ENCODE results near the gene CDRT4.
"Not testable (repeated sequence)": the region's sequence is repeated elsewhere in the genome, so short reads cannot be mapped to it uniquely, and the experiment has no call there.

CDRT4 gene

DNA sequence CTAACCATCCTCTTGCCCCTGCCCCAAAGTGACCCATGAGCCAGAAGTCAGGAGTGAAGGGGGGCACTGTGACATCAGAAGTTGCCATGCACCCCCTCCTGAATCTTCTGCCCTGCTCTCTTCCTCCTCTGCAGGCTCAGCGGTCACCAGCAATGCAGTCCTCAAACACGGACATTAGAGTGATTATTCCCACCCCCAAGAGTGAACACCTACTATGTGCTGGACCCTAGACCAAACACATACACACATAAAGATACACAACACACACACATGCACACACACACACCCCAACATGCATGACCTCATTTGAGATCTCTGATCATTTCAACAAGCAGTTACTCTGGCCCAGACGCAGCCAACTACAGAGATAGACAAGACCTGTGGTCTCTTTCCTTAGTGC is at the start of gene CDRT4:
TSS of gene CDRT4 (minus strand) at position 30 of the 400 bp plus-strand sequence. CDS start 27,383 bp downstream, outside the sequence.
- DNase-seq (ENCODE audit: low read depth in 2 of 2), result no peak

DNA sequence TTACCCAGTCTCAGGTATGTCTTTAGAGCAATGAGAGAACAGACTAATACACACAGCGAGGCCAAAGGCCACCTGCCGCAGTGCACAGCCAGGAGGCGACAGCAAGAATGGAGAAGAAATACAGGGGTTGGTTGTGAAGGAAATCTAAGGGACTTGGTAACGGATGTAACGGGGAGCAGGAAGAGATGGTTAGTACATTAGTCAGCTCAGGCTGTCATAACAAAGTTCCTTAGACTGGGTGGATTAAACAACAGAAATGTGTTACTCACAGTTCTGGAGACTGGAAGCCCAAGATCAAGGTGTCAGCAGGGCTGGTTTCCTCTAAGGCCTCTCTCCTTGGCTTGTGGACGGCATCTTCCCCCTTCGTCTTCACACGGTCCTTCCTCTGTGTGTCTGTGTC is 48.7 kb upstream of the CDRT4 start:
- no peak for DNase-seq (ENCODE audit: low read depth in 2 of 2)

DNA sequence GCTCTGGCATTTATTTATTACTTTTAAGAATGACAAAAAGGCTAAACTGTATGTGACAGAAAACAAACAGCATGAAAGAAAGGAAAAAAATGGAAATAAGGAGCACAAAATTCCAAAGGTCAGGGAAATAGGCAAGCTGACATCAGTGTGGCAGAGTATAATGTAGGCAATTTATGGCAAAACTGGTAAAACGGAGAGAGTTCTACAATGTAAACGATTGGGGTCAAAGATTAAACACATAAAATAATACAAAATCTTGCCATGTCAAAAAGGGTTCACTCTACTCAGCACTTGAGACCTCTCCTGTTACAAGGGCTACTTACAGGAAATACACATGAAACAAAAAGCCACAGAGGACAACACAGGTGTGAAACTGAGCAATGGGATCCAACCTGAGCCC is 47.0 kb upstream of the CDRT4 start:
- no peak for DNase-seq (ENCODE audit: low read depth in 2 of 2)

DNA sequence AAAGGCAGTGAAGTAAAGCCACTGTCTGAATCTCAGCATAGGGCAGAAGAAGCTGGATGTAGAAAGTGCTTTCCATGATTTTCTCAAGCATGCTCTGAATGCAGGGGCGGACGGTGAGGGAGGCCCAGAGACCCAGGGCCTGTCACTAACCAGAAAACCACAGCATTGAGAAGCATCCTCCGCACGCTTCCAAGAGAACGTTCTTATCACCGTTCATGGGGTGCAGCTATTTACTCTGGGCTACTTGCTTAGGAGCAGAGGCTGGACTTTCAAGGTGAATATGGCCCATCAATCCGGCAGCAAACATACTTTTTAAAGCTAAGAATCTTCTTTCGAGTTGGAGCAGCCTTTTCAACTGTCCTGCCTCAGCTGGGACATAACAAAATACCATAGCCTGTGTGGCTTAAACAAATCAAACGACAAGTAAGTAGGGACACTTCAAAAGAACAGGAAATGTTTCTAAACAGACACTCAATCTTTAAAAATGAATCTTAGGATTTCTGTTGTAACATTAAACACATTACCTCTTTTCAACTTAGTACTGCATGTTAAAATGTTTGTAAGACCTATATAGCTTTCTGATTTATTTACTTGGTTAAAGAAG is 46.5 kb upstream of the CDRT4 start:
- no peak for DNase-seq (ENCODE audit: low read depth in 2 of 2)

DNA sequence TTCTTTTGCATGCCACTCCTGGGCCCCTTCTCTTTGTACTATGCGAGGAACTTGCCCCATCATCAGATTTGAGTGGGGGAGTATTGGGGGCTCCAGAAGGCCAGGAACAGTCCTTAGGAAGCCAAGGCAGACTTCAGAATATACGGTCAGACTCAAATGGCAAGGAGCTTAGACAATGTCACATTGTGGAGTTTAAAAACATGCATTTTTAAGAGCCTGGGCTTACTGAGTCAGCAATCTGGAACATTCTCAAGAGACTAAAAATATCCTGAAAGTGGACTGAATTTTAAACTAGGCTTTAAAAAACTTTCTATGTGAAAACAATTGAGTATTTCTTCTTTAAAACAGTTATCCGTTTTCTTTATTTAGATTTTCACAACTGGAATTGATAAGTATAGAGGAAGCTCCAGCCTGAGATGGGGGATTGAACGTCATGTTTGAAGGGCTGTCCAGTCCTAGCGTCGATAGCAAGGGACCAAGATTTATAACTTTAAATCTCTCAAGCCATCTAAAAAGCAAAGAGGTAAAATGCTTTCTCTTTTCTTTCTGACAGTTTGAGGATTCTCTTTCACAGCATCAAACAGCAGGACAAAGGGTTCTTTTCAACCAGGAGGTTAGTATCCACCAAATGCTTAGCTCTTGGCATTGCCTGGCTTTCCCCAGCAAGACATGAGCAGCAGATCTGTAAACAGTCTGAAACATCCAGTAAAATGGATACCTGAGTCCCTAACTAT is 45.8 kb upstream of the CDRT4 start:
- no peak for DNase-seq (ENCODE audit: low read depth in 2 of 2)

DNA sequence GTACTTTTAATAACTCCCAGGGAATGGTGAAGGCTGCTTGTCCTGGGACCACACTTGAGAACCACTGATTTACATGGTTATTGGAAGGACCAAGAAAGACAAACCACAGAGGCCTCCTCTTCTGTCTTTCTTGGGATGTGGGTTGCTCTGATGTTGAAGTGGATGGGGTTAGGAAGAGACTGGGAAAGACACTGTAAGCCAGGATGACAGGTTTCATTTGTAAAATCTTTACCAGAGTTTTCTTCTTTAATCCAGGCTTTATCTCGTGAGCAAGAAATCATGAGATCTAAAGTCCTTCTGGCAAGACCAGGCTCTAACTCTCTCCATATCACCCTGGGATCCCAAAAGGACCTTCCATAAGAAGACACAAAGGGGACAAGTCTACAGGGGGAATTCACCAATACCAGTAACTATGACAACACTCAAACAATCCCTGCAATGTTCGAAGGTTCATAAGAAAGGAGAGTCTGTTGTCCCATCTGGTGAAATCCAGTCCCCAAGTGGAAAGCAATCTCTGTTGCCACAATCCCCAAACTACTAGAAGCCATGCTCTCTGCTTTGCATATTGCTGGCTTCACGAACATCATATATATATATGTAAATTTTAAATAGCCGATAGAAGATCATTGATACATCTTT is 44.8 kb upstream of the CDRT4 start:
- no peak for DNase-seq (ENCODE audit: low read depth in 2 of 2)

DNA sequence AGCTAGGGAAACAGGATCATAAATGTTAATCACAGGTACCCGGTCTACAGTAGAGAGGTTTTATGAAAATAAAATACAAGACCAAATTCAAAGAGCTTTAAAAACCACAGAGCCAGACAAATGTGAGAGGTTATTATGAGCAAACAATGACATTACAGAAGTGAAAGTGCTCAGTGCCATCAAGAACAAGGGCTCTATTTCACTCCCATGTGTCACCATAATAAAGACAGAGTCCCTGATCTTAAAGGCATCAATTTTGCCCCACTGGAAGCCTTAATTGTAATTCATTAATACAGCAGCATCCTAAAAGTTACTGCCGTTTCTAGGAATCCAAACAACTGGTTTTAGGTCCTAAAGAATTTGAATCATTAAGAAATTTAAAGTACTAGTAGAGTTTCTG is 43.7 kb upstream of the CDRT4 start:
- DNase-seq (ENCODE audit: low read depth in 2 of 2), result no peak

DNA sequence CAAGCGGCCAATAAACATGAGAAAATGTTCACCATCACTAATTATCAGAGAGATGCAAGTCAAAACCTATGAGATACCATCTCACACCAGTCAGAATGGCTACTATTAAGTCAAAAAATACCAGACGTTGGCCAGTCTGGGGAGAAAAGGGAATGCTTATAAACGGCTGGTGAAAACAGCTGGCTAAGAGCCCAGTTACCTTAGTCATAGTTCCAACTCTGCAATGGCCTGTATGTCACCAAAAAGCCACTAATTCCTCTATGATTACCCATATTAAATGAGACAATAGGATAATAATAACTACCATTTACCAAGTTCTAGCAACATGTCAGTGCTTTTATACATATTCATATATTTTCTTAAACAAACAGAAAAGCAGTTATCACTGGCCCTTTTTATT is 42.9 kb upstream of the CDRT4 start:
- no peak for DNase-seq (ENCODE audit: low read depth in 2 of 2)

DNA sequence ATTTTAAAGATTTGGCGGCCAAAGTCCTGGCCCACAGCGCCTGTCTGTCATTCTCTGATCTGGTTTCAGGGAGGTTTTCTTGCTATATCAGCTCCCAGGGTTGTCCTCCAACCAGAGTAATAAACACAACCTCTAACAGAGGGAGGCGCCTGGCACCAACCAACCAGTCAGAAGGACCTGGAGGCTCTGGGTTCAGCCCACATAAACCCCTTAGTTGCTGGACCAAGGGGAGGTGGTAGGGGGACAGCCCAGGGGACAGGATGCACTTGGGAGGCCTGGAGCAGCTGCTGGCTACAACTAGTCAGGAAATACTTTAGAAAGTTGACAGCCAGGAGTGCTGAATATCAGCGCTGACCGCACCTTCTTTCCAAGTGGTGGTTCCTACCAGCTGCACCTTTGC is 41.7 kb upstream of the CDRT4 start:
- no peak for DNase-seq (ENCODE audit: low read depth in 2 of 2)

DNA sequence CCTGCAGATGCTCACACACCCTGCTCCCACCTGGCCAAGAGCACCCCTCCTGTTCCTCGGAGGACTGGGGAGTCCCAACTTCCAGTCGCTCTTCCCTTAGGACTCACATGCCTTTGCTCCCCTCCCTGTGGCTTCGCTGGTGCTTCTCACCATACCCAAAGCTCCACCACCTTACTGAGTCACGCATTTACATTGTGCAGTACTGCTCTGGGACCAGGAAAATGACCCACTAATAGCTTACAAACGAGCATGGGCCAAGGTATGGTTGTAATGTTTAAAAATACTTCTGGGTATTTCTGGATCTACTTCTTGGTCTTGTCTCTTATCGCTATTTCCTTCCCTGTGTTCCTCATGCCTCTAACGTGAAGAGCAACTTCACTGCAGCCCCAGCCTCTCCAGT is 41.0 kb upstream of the CDRT4 start:
- DNase-seq (ENCODE audit: low read depth in 2 of 2), result no peak

DNA sequence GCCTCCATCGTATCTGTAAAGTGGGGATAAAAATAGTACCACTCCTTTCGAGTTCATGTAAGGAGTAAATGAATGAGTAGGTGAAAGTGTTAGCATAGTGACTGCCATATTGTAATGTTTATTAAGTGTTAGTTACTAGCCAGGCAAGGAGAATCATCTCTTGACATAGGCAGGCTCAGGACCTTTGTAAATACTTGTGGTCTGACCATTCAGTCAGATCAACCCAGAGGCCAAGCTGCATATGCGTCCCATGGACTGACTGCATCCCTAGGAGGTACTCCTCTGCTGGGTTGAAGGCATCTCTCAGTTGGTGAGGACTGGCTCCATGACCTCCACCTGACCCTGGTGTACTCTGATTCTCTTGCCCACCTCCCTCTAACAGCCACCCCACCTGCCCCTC is 40.5 kb upstream of the CDRT4 start:
- no peak for DNase-seq (ENCODE audit: low read depth in 2 of 2)

DNA sequence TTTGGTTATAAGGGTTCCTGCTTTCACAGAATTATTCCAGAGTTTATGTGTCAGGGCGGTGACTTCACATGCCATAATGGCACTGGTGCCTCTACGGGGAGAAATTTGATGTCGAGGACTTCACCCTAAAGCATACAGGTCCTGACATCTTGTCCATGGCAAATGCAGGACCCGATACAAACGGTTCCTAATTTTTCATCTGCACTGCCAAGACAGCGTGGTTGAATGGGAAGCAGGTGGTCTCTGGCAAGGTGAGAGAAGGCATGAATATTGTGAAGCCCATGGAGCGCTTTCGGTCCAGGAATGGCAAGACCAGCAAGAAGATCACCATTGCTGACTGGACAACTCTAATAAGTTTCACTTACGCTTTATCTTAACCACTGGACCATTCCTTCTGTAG is 39.6 kb upstream of the CDRT4 start:
- DNase-seq (ENCODE audit: low read depth in 2 of 2), result no peak

DNA sequence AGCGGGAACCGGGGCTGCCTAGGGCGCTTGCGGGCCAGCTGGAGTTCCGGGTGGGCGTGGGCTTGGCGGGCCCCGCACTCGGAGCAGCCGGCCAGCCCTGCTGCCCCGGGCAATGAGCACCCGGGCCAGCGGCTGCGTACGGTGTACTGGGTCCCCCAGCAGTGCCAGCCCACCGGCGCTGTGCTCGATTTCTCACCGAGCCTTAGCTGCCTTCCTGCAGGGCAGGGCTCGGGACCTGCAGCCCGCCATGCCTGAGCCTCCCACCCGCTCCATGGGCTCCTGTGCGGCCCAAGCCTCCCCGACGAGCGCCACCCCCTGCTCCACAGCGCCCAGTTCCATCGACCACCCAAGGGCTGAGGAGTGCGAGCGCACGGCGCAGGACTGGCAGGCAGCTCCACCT is 38.3 kb upstream of the CDRT4 start:
- DNase-seq (ENCODE audit: low read depth in 2 of 2), result not testable (repeated sequence)

DNA sequence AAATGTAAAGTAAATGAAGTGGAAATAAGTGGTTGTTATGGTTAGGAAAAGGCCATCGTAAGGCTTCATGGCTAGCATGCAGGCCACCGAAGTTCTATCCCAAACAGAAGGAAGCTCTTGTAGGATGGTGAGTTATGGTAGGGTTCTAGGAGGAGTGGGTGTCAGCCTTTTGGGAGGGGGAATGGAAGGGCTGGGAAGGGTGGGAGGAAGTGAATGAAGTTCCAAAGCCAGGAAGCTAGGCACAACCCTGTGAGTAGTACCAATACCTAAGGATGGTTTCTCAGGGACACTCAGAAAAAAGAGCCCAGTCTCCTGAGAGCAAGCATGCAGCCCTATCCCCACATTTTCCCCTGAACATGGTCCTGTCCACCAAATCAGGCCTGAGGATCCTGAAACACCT is 36.3 kb upstream of the CDRT4 start:
- no peak for DNase-seq (ENCODE audit: low read depth in 2 of 2)

DNA sequence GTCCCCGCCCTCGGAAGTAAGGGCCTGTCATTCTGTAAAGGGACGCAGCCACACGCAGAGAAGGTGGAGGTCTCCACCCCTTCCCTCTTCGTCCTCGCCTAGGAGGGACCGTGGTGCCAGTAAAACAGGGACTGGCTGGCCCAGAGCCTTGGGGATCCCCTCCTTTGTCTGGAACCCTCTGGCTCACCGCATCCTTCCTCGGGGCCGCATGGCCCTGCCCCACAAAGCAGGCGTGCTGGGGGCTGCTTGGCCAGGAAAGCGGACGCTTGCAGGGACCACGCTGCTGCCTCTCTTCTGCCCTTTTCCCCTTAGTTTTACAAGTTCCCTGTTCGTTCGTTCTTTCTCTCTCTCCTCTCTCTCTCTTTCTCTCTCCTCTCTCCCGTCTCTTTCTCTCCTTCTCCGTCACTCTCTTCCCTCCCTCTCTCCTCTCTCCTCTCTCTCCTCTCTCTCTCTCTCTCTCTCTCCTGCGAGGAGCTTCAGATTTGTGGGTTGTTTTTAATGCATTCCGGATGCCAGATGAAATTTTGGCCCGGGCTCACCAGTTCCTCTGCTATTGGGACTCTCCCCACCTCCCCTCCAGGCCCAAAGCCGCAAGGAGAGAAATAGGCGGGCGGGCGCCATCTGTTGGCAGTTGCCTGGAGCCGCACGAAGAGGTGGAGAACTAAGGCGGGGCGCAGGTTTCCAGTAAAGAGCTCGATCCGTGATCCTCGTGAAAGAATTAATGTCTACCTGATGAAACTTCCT is 35.1 kb upstream of the CDRT4 start:
- peak; percentile 96 for DNase-seq (ENCODE audit: low read depth in 2 of 2)

DNA sequence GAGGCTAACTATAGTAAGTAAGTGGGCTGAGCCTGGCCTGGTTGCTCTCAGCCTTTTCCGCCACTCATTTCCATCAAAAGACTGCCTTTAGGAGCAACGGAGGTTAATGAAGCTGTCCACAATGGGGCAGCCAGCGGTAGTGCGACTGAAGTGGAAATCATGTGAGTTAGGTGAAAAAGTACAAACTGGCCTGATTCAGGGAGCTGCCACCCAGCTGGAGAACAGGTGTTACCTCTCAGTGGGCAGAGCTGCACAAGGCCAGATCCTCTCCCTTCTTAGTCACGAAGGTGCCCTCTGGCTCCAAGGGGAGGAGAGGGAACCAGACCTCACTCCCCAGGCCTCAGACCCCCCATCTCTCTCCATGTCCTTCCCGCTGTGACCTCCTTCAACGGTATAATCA is 34.4 kb upstream of the CDRT4 start:
- no peak for DNase-seq (ENCODE audit: low read depth in 2 of 2)

DNA sequence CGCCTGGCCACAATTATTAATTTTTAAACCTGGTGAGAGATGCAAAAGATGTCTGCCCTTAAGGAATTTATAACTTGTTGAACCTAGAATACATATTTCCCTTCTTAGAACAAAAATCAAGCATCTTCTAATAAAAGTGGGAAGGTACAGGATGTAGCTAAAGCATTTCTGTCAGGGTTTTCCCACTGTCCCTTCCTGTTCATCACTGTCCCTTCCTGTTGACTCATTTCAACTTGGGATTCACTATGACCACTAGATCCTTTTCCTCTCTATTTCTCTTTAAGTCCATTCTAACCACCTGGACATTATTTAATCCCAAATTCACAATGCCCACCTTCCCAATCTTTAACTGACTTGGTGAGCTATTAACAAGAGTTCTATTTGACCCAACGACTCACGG is 33.9 kb upstream of the CDRT4 start:
- no peak for DNase-seq (ENCODE audit: low read depth in 2 of 2)

DNA sequence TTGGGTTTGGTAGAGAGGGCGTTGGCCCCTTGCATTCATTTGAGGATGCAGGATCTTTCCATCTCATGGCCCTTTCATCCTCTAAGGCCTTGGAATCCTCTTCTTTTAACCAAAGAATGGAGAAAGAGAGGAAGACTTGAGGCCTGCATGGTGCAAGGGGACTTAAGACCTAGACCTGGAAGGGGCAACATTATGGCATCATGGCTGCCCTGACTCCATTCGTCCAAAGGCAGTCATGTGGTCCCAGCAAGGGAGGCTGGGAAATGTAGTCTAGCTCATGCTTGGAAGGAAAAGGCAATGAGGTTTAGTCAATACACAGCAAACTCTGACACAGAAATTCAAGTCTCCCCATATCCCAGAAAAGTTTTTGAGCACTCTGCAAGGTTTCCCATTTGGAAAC is 30.7 kb upstream of the CDRT4 start:
- DNase-seq (ENCODE audit: low read depth in 2 of 2), result no peak

DNA sequence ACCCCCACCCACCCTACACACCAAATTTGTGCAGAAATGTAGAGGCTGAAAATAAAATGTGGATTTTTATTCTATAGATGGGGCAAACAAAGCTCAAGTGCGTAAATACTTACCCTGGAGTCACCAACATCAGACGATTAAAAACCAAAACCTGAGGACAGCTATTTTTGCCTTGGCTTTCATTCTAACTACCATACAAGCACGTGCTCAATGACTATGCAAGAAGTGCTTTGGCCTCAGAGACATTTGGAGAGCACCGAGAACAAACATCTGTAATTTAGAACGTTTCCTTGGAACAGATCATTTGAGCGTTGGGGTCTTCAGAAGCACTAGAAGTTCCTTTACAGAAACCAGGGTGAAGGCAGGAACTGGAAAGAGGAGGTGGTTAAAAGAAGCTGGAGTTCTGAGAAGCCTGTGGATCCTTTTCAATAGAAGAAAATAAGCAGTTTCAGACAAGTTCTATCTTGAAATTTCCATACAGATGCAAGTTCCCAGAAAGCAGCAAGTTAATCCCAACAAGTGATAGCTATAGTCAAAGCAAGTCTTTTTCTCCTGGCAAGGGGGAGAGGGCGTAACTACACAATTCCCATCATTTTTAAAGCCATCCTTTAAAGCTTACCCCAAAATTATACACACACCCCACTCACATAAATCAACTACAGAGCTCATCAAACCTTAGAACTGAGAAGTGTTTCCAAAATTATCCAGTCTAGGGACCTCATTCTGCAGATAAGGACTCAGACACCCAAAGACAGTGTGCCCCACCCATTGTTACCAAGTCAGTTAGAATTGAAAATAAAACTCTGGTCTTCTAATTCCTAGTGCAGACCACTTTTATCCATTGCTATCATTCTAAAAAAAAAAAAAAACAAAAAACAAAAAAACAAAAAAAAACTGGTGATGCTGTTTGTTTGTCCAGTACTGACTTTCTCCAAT is 29.6 kb upstream of the CDRT4 start:
- DNase-seq (ENCODE audit: low read depth in 2 of 2), result no peak

DNA sequence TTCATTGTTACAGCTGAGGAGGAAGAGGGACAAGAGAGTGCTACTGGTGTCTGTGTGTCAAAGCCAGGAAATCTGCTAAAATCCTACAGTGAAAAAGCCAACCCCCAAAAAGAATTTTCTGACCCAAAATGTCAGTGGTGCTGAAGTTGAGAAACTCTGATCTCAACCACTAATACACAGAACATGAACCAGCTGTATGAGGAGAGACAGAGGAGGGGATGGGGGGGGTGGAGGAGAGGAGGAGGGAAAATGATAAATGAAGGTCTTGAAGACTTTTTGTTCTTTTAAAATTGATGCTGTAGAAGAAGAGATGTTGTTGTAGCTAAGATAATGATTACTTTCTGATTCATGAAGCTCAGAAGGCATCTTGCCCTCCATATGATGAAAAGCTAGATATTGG is 27.4 kb upstream of the CDRT4 start:
- DNase-seq (ENCODE audit: low read depth in 2 of 2), result no peak

DNA sequence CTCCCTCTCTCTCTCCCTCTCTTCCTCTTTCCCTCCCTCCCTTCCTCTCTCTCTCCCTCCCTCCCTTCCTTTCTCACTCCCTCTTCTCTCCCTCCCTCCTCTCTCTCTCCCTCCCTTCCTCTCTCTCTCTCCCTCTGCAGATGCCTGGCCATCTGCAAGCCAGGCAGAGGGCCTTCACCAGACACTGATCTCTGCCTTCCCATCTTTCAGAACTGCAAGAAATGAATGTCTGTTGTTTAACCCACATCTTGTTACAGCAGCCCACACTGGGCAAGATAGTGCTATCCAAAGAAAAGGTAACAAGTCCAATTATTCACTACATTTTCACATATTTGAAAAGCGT is 26.2 kb upstream of the CDRT4 start:
- no peak for DNase-seq (ENCODE audit: low read depth in 2 of 2)

Data from fibroblast of skin of left biceps (primary cell).